Kidney (tissue), 14 donors: Measurements from ENCODE around the gene MAPK10. TPM values are rescaled to one million over a fixed set of nuclear protein-coding genes. Genes with fewer than 3 reads are reported as not detected.

Experiments used
- DNase-seq, 5 donors: peaks; one replicate each; pipeline ENCODE4 v3.0.0-alpha.2; 2013 to 2020
- FAIRE-seq: peaks from 2 replicates; lab custom pipeline; 2012; peaks lifted over from hg19 to GRCh38; lab: Jason Lieb, UNC
- H3K27ac ChIP-seq, 2 donors: one replicate each; pipeline ENCODE4 v1.7.0; 2013; ENCODE audit warnings: low read depth in 2 of 2, low read length in 2 of 2, inconsistent platforms in 1 of 2
- H3K27me3 ChIP-seq: one replicate; pipeline ENCODE4 v1.7.1; 2013; ENCODE audit warnings: low read length, inconsistent platforms; ENCODE audit not compliant: control insufficient read depth, insufficient read depth
- H3K36me3 ChIP-seq, 3 donors: one replicate each; pipeline versions ENCODE4 v1.7.0 to v1.7.1; 2013; ENCODE audit warnings: low read length in 3 of 3, control low read depth in 1 of 3, inconsistent platforms in 1 of 3; ENCODE audit not compliant: insufficient read depth in 3 of 3, control insufficient read depth in 2 of 3
- H3K4me1 ChIP-seq, 3 donors: one replicate each; pipeline versions ENCODE4 v1.7.0 to v1.7.1; 2013; ENCODE audit warnings: low read length in 3 of 3, inconsistent platforms in 1 of 3, low read depth in 1 of 3; ENCODE audit not compliant: control insufficient read depth in 2 of 3, insufficient read depth in 2 of 3
- H3K4me3 ChIP-seq, 3 donors: one replicate each; pipeline versions ENCODE4 v1.7.0 to v1.8.1; 2013; ENCODE audit warnings: low read length in 3 of 3, control low read depth in 1 of 3, inconsistent platforms in 1 of 3
- H3K9ac ChIP-seq, 3 donors: one replicate each; pipeline versions ENCODE4 v1.7.0 to v1.7.1; 2013; ENCODE audit warnings: low read length in 3 of 3, control low read depth in 1 of 3, inconsistent platforms in 1 of 3
- H3K9me3 ChIP-seq, 3 donors: one replicate each; pipeline versions ENCODE4 v1.7.0 to v1.7.1; 2013; ENCODE audit warnings: low read length in 3 of 3, control low read depth in 1 of 3, inconsistent platforms in 1 of 3; ENCODE audit not compliant: control insufficient read depth in 2 of 3, insufficient read depth in 1 of 3
- CTCF ChIP-seq: IDR thresholded peaks from 3 replicates; pipeline ENCODE4 v1.5.1; 2012; ENCODE audit warnings: mild to moderate bottlenecking, moderate library complexity, borderline replicate concordance; ENCODE audit not compliant: insufficient read depth; ENCODE audit errors: extremely low read depth
- intact Hi-C: fragments of 100-400 bp; cut with DNase I; formaldehyde crosslinking; loops from one replicate; pipeline ENCODE4 v1.11.1; 2022
- polyA plus RNA-seq: library from polyadenylated mRNA; stranded (reverse); fragments of 350-450 nt; fragmentation: Illumina TruSeq; extraction: RNeasy Lipid Tissue Mini Kit (QIAGEN cat#74804); gene quantifications from one replicate; pipeline ENCODE4 v1.2.3, GENCODE V29; 2014; ENCODE audit warnings: low read depth, low replicate concordance; ENCODE audit not compliant: insufficient read depth
- total RNA-seq: library from RNA; stranded (reverse); fragmentation: NEBNext Ultra II Directional; extraction: Animal tissue kit (Norgen Biotek cat#: 25700); gene quantifications from one replicate; pipeline ENCODE4 v1.2.1, GENCODE V29; 2021
- donor health status: control.
- donor health status: control.
- donor health status: control.
- donor health status: control.
- donor health status: control.
- donor health status: DM: yes; HTN: yes; CAD: no.
- donor health status: Normal renal cell carcinoma (clear cell type).

Gene MAPK10
- total and polyA plus RNA-seq, 2 donors from 2014 or later: 27.6 to 54.5 TPM

GRCh38 chr4:86279293-86279960 is 80.4 kb downstream of the MAPK10 start:
- H3K4me1 ChIP-seq: no peaks in the 10 kb centered on the region
- intact Hi-C loops: no loop called here
- no peaks in the 10 kb centered on the region for H3K9me3 ChIP-seq
- TF ChIP-seq CTCF: no peak
- FAIRE-seq: no peak
- no peak overlapping the region for H3K4me3 ChIP-seq
- no peaks in the 10 kb centered on the region for H3K36me3 ChIP-seq
- no peak overlapping the region for H3K9ac ChIP-seq
- H3K27me3 ChIP-seq: no peaks in the 10 kb centered on the region
- no peak for DNase-seq
- H3K27ac ChIP-seq: no peak overlapping the region

GRCh38 chr4:86278126-86278525 is 81.7 kb downstream of the MAPK10 start:
- intact Hi-C loops: no loop called here
- no peak overlapping the region for H3K4me3 ChIP-seq

GRCh38 chr4:86274642-86275041 is 85.2 kb downstream of the MAPK10 start:
- Histone ChIP-seq H3K4me3 (no peak overlapping the region), H3K36me3 (no peaks in the 10 kb centered on the region), H3K4me1 (no peaks in the 10 kb centered on the region), H3K27ac (no peak overlapping the region), H3K27me3 (no peaks in the 10 kb centered on the region), H3K9ac (no peak overlapping the region), H3K9me3 (no peaks in the 10 kb centered on the region)
- FAIRE-seq (no peak), DNase-seq (no peak)
- TF ChIP-seq CTCF: no peak
- intact Hi-C loops: no loop called here

More at GRCh38 chr4:86278126-86278525, 81.7 kb downstream of the MAPK10 start:
- Histone ChIP-seq H3K9me3 (no peaks in the 10 kb centered on the region), H3K9ac (no peak overlapping the region), H3K36me3 (no peaks in the 10 kb centered on the region), H3K27ac (no peak overlapping the region), H3K27me3 (no peaks in the 10 kb centered on the region), H3K4me1 (no peaks in the 10 kb centered on the region)
- FAIRE-seq (no peak), DNase-seq (no peak)
- TF ChIP-seq CTCF: no peak

GRCh38 chr4:86272669-86273068 is 87.2 kb downstream of the MAPK10 start:
- Histone ChIP-seq H3K27ac (no peak overlapping the region), H3K4me1 (no peaks in the 10 kb centered on the region), H3K4me3 (no peak overlapping the region), H3K36me3 (no peaks in the 10 kb centered on the region), H3K9ac (no peak overlapping the region), H3K9me3 (no peaks in the 10 kb centered on the region), H3K27me3 (no peaks in the 10 kb centered on the region)
- intact Hi-C loops: no loop called here
- TF ChIP-seq CTCF: no peak
- no peak for DNase-seq
- FAIRE-seq: no peak
